ENCODE results near the gene PPP2R2C.

The PPP2R2C gene

GRCh38 chr4:6387946-6388345, 84.5 kb downstream of the PPP2R2C start:
- H2AFZ ChIP-seq (ENCODE audit: low read length, unreplicated experiment): no peak overlapping the region
- H3K27me3 ChIP-seq (ENCODE audit: insufficient read depth, low read length): peaks cover 69% of the 10 kb centered on the region
- H3K79me2 ChIP-seq (ENCODE audit: control insufficient read depth, insufficient read depth, low read length, unreplicated experiment): no peaks in the 10 kb centered on the region
- no peaks in the 10 kb centered on the region for H3K4me1 ChIP-seq (ENCODE audit: control insufficient read depth, insufficient read depth, low read length, unreplicated experiment)
- no peaks in the 10 kb centered on the region for H3K36me3 ChIP-seq (ENCODE audit: insufficient read depth, low read length)
- no peak overlapping the region for H3K4me3 ChIP-seq (ENCODE audit: low read depth, low read length)
- no peak overlapping the region for H3K27ac ChIP-seq (ENCODE audit: low read depth, low read length)

GRCh38 chr4:6386091-6386490, 86.3 kb downstream of the PPP2R2C start:
- no peak overlapping the region for H3K27ac ChIP-seq (ENCODE audit: low read depth, low read length)
- no peak overlapping the region for H3K4me3 ChIP-seq (ENCODE audit: low read depth, low read length)
- H3K27me3 ChIP-seq (ENCODE audit: insufficient read depth, low read length): peaks cover 72% of the 10 kb centered on the region
- H3K79me2 ChIP-seq (ENCODE audit: control insufficient read depth, insufficient read depth, low read length, unreplicated experiment): no peaks in the 10 kb centered on the region
- H2AFZ ChIP-seq (ENCODE audit: low read length, unreplicated experiment): no peak overlapping the region
- H3K4me1 ChIP-seq (ENCODE audit: control insufficient read depth, insufficient read depth, low read length, unreplicated experiment): no peaks in the 10 kb centered on the region
- H3K36me3 ChIP-seq (ENCODE audit: insufficient read depth, low read length): no peaks in the 10 kb centered on the region

- peaks cover 76% of the 10 kb centered on the region for H3K27me3 ChIP-seq (ENCODE audit: insufficient read depth, low read length)
- no peaks in the 10 kb centered on the region for H3K79me2 ChIP-seq (ENCODE audit: control insufficient read depth, insufficient read depth, low read length, unreplicated experiment)
- no peaks in the 10 kb centered on the region for H3K4me1 ChIP-seq (ENCODE audit: control insufficient read depth, insufficient read depth, low read length, unreplicated experiment)
- H3K27ac ChIP-seq (ENCODE audit: low read depth, low read length): no peak overlapping the region
- H3K36me3 ChIP-seq (ENCODE audit: insufficient read depth, low read length): no peaks in the 10 kb centered on the region
- no peak overlapping the region for H3K4me3 ChIP-seq (ENCODE audit: low read depth, low read length)
- no peak overlapping the region for H2AFZ ChIP-seq (ENCODE audit: low read length, unreplicated experiment)
Observed at GRCh38 chr4:6385288-6385687, 87.1 kb downstream of the PPP2R2C start.

GRCh38 chr4:6384541-6384940, 87.9 kb downstream of the PPP2R2C start:
- no peak overlapping the region for H3K4me3 ChIP-seq (ENCODE audit: low read depth, low read length)
- peaks cover 76% of the 10 kb centered on the region for H3K27me3 ChIP-seq (ENCODE audit: insufficient read depth, low read length)
- no peaks in the 10 kb centered on the region for H3K36me3 ChIP-seq (ENCODE audit: insufficient read depth, low read length)
- no peaks in the 10 kb centered on the region for H3K4me1 ChIP-seq (ENCODE audit: control insufficient read depth, insufficient read depth, low read length, unreplicated experiment)
- H3K79me2 ChIP-seq (ENCODE audit: control insufficient read depth, insufficient read depth, low read length, unreplicated experiment): no peaks in the 10 kb centered on the region
- no peak overlapping the region for H2AFZ ChIP-seq (ENCODE audit: low read length, unreplicated experiment)
- no peak overlapping the region for H3K27ac ChIP-seq (ENCODE audit: low read depth, low read length)

- H3K27ac ChIP-seq (ENCODE audit: low read depth, low read length): no peak overlapping the region
- no peaks in the 10 kb centered on the region for H3K36me3 ChIP-seq (ENCODE audit: insufficient read depth, low read length)
- no peak overlapping the region for H2AFZ ChIP-seq (ENCODE audit: low read length, unreplicated experiment)
- peaks cover 76% of the 10 kb centered on the region for H3K27me3 ChIP-seq (ENCODE audit: insufficient read depth, low read length)
- no peak overlapping the region for H3K4me3 ChIP-seq (ENCODE audit: low read depth, low read length)
- H3K4me1 ChIP-seq (ENCODE audit: control insufficient read depth, insufficient read depth, low read length, unreplicated experiment): no peaks in the 10 kb centered on the region
- no peaks in the 10 kb centered on the region for H3K79me2 ChIP-seq (ENCODE audit: control insufficient read depth, insufficient read depth, low read length, unreplicated experiment)
Observed at GRCh38 chr4:6383929-6384328, 88.5 kb downstream of the PPP2R2C start.

GRCh38 chr4:6383009-6383404, 89.4 kb downstream of the PPP2R2C start:
- Histone ChIP-seq H3K36me3 (ENCODE audit: insufficient read depth, low read length) (no peaks in the 10 kb centered on the region), H3K27ac (ENCODE audit: low read depth, low read length) (no peak overlapping the region), H2AFZ (ENCODE audit: low read length, unreplicated experiment) (no peak overlapping the region), H3K27me3 (ENCODE audit: insufficient read depth, low read length) (peaks cover 74% of the 10 kb centered on the region), H3K79me2 (ENCODE audit: control insufficient read depth, insufficient read depth, low read length, unreplicated experiment) (no peaks in the 10 kb centered on the region), H3K4me3 (ENCODE audit: low read depth, low read length) (no peak overlapping the region), H3K4me1 (ENCODE audit: control insufficient read depth, insufficient read depth, low read length, unreplicated experiment) (no peaks in the 10 kb centered on the region)

GRCh38 chr4:6381571-6382123, 90.8 kb downstream of the PPP2R2C start:
- H3K4me3 ChIP-seq (ENCODE audit: low read depth, low read length): no peak overlapping the region
- H3K4me1 ChIP-seq (ENCODE audit: control insufficient read depth, insufficient read depth, low read length, unreplicated experiment): no peaks in the 10 kb centered on the region
- H3K79me2 ChIP-seq (ENCODE audit: control insufficient read depth, insufficient read depth, low read length, unreplicated experiment): no peaks in the 10 kb centered on the region
- no peaks in the 10 kb centered on the region for H3K36me3 ChIP-seq (ENCODE audit: insufficient read depth, low read length)
- H3K27me3 ChIP-seq (ENCODE audit: insufficient read depth, low read length): peaks cover 76% of the 10 kb centered on the region
- H2AFZ ChIP-seq (ENCODE audit: low read length, unreplicated experiment): no peak overlapping the region
- H3K27ac ChIP-seq (ENCODE audit: low read depth, low read length): no peak overlapping the region

GRCh38 chr4:6380746-6381410, 91.5 kb downstream of the PPP2R2C start:
- no peaks in the 10 kb centered on the region for H3K4me1 ChIP-seq (ENCODE audit: control insufficient read depth, insufficient read depth, low read length, unreplicated experiment)
- H3K79me2 ChIP-seq (ENCODE audit: control insufficient read depth, insufficient read depth, low read length, unreplicated experiment): no peaks in the 10 kb centered on the region
- H3K4me3 ChIP-seq (ENCODE audit: low read depth, low read length): no peak overlapping the region
- H2AFZ ChIP-seq (ENCODE audit: low read length, unreplicated experiment): no peak overlapping the region
- H3K36me3 ChIP-seq (ENCODE audit: insufficient read depth, low read length): no peaks in the 10 kb centered on the region
- no peak overlapping the region for H3K27ac ChIP-seq (ENCODE audit: low read depth, low read length)
- peaks cover 76% of the 10 kb centered on the region for H3K27me3 ChIP-seq (ENCODE audit: insufficient read depth, low read length)

GRCh38 chr4:6379767-6380745, 92.4 kb downstream of the PPP2R2C start:
- no peaks in the 10 kb centered on the region for H3K36me3 ChIP-seq (ENCODE audit: insufficient read depth, low read length)
- H3K27ac ChIP-seq (ENCODE audit: low read depth, low read length): no peak overlapping the region
- H3K4me3 ChIP-seq (ENCODE audit: low read depth, low read length): no peak overlapping the region
- H3K27me3 ChIP-seq (ENCODE audit: insufficient read depth, low read length): peaks cover 79% of the 10 kb centered on the region
- no peak overlapping the region for H2AFZ ChIP-seq (ENCODE audit: low read length, unreplicated experiment)
- H3K4me1 ChIP-seq (ENCODE audit: control insufficient read depth, insufficient read depth, low read length, unreplicated experiment): no peaks in the 10 kb centered on the region
- H3K79me2 ChIP-seq (ENCODE audit: control insufficient read depth, insufficient read depth, low read length, unreplicated experiment): no peaks in the 10 kb centered on the region

GRCh38 chr4:6378493-6379445, 93.6 kb downstream of the PPP2R2C start:
- Histone ChIP-seq H2AFZ (ENCODE audit: low read length, unreplicated experiment) (no peak overlapping the region), H3K27ac (ENCODE audit: low read depth, low read length) (no peak overlapping the region), H3K79me2 (ENCODE audit: control insufficient read depth, insufficient read depth, low read length, unreplicated experiment) (no peaks in the 10 kb centered on the region), H3K4me3 (ENCODE audit: low read depth, low read length) (no peak overlapping the region), H3K4me1 (ENCODE audit: control insufficient read depth, insufficient read depth, low read length, unreplicated experiment) (no peaks in the 10 kb centered on the region), H3K36me3 (ENCODE audit: insufficient read depth, low read length) (no peaks in the 10 kb centered on the region), H3K27me3 (ENCODE audit: insufficient read depth, low read length) (peaks cover 79% of the 10 kb centered on the region)
